Fibroblast of mammary gland (primary cell): ENCODE results near the gene SPIRE2.

ENCODE experiments used
- DNase-seq: peaks from one replicate; pipeline ENCODE4 v3.0.0-alpha.2; 2010; ENCODE audit warnings: low read depth
- H3K4me3 ChIP-seq: 2 replicates; pipeline ENCODE4 v1.5.1; 2011; ENCODE audit warnings: low read depth, mild to moderate bottlenecking, low read length, moderate library complexity; ENCODE audit not compliant: control insufficient read depth
- CTCF ChIP-seq: conservative IDR thresholded peaks from 2 replicates; pipeline ENCODE4 v1.5.1; 2011; ENCODE audit warnings: low read depth, low read length, inconsistent platforms; ENCODE audit not compliant: control insufficient read depth, insufficient read depth

SPIRE2 gene

GRCh38 chr16:89847051-89847939, 19.0 kb downstream of the SPIRE2 start:
- H3K4me3 ChIP-seq, result no peak overlapping the region
- no peak for TF ChIP-seq CTCF
- no peak for DNase-seq

- H3K4me3 ChIP-seq, result no peak overlapping the region
- no peak for TF ChIP-seq CTCF
- no peak for DNase-seq
Observed at GRCh38 chr16:89847940-89848297, 19.6 kb downstream of the SPIRE2 start.

- no peak for TF ChIP-seq CTCF
Observed at GRCh38 chr16:89848974-89849373, 20.7 kb downstream of the SPIRE2 start.

GRCh38 chr16:89853306-89853993, 25.2 kb downstream of the SPIRE2 start:
- no peak for DNase-seq
- no peak overlapping the region for H3K4me3 ChIP-seq
- TF ChIP-seq CTCF, result no peak

More at GRCh38 chr16:89848974-89849373, 20.7 kb downstream of the SPIRE2 start:
- no peak for DNase-seq
- H3K4me3 ChIP-seq, result no peak overlapping the region

- H3K4me3 ChIP-seq, result no peak overlapping the region
- no peak for TF ChIP-seq CTCF
- no peak for DNase-seq
Observed at GRCh38 chr16:89855301-89855945, 27.1 kb downstream of the SPIRE2 start.

GRCh38 chr16:89855986-89856385, 27.7 kb downstream of the SPIRE2 start:
- no peak for DNase-seq
- TF ChIP-seq CTCF, result no peak
- H3K4me3 ChIP-seq, result no peak overlapping the region
